ENCODE data around the gene MIS12. TPM values are rescaled to one million over a fixed set of nuclear protein-coding genes. Genes with fewer than 3 reads are reported as not detected.

Gene MIS12
- total RNA-seq, 1 experiment from 2014 or later: 22.5 TPM

DNA sequence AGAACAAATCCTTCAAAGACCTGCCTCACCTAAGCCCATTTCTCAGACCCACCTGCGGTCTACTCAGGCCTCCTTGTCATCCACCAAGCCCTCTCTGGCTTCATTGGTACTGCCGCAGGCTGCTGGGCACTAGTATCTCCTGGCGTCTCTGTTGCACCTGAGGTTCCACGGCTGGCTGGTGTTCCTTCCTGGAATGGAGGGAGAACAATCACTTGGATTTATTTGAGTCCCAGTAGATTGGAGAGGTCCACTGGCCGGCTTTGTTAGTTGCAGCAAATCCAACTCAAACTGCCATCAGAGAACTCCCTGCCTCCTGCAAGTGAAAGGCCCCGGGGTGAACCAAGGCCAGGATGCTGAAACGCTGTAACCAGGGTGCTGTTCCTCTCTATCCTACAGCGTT is 15.3 kb downstream of the MIS12 start:
- Histone ChIP-seq H3K9me3 (ENCODE audit: low read length) (no peaks in the 10 kb centered on the region), H3K27ac (ENCODE audit: low read length) (no peak overlapping the region), H3K36me3 (ENCODE audit: insufficient read depth, low read length) (no peaks in the 10 kb centered on the region), H3K4me1 (ENCODE audit: low read length) (no peaks in the 10 kb centered on the region), H3K27me3 (ENCODE audit: low read length) (no peaks in the 10 kb centered on the region), H2AFZ (ENCODE audit: low read length) (no peak overlapping the region), H3K4me3 (ENCODE audit: low read length) (no peak overlapping the region), H3K4me2 (ENCODE audit: low read depth, low read length, poor library complexity, severe bottlenecking) (no peak overlapping the region), H3K79me2 (ENCODE audit: low read length) (no peaks in the 10 kb centered on the region), H4K20me1 (ENCODE audit: insufficient read depth, low read depth, low read length) (no peaks in the 10 kb centered on the region), H3K9me2 (replicated peaks; ENCODE audit: insufficient read depth, low read length) (no peaks in the 10 kb centered on the region), H3K9ac (ENCODE audit: low read length) (no peak overlapping the region)
- DNase-seq: no peak

DNA sequence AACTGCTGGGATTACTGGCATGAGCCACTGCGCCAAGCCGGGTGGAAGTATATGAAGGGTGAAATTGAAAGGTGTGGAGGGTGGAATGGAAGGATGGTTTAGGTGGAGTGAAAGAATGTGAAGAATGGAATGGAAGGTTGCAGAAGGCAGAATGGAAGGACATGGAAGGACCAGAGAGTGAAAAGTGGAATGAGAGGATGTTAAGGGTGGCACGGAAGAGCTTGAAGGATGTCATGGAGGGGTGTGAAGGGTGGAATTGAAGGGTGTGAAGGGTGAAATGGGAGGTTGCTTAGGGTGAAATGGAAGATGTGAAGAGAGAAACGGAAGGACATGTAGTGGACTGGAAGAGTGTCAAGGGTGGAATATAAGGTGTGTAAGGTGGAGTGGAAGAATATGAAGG is 16.2 kb downstream of the MIS12 start:
- H3K4me1 ChIP-seq (ENCODE audit: low read length): no peaks in the 10 kb centered on the region
- H3K4me2 ChIP-seq (ENCODE audit: low read depth, low read length, poor library complexity, severe bottlenecking): no peak overlapping the region
- H3K27ac ChIP-seq (ENCODE audit: low read length): no peak overlapping the region
- H3K9ac ChIP-seq (ENCODE audit: low read length): no peak overlapping the region
- H4K20me1 ChIP-seq (ENCODE audit: insufficient read depth, low read depth, low read length): no peaks in the 10 kb centered on the region
- no peaks in the 10 kb centered on the region for H3K9me3 ChIP-seq (ENCODE audit: low read length)
- H3K4me3 ChIP-seq (ENCODE audit: low read length): no peak overlapping the region
- H3K36me3 ChIP-seq (ENCODE audit: insufficient read depth, low read length): no peaks in the 10 kb centered on the region
- H3K27me3 ChIP-seq (ENCODE audit: low read length): no peaks in the 10 kb centered on the region
- no peaks in the 10 kb centered on the region for H3K9me2 ChIP-seq (replicated peaks; ENCODE audit: insufficient read depth, low read length)
- DNase-seq: no peak
- H3K79me2 ChIP-seq (ENCODE audit: low read length): no peaks in the 10 kb centered on the region
- H2AFZ ChIP-seq (ENCODE audit: low read length): no peak overlapping the region

DNA sequence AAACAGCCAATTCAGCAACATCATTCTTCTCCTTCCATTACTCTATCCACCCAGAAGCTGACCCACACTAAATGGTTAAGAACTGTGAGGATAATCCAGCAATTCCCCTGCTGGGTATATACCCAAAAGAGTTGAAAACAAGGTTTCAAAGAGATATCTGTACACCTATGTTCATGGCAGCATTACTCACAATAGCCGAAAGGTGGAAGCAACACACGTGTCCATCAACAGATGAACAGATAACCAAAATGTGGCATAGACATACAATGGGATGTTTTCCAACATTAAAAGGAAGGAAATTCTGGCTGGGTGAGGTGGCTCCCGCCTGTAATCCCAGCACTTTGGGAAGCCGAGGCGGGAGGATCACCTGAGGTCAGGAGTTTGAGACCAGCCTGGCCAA is 19.9 kb downstream of the MIS12 start:
- no peak overlapping the region for H3K4me2 ChIP-seq (ENCODE audit: low read depth, low read length, poor library complexity, severe bottlenecking)
- no peaks in the 10 kb centered on the region for H4K20me1 ChIP-seq (ENCODE audit: insufficient read depth, low read depth, low read length)
- DNase-seq: no peak
- H3K4me3 ChIP-seq (ENCODE audit: low read length): no peak overlapping the region
- no peaks in the 10 kb centered on the region for H3K36me3 ChIP-seq (ENCODE audit: insufficient read depth, low read length)
- H3K27me3 ChIP-seq (ENCODE audit: low read length): no peaks in the 10 kb centered on the region
- H3K79me2 ChIP-seq (ENCODE audit: low read length): no peaks in the 10 kb centered on the region
- no peak overlapping the region for H3K9ac ChIP-seq (ENCODE audit: low read length)
- H3K27ac ChIP-seq (ENCODE audit: low read length): no peak overlapping the region
- no peaks in the 10 kb centered on the region for H3K9me2 ChIP-seq (replicated peaks; ENCODE audit: insufficient read depth, low read length)
- H2AFZ ChIP-seq (ENCODE audit: low read length): no peak overlapping the region
- no peaks in the 10 kb centered on the region for H3K4me1 ChIP-seq (ENCODE audit: low read length)
- H3K9me3 ChIP-seq (ENCODE audit: low read length): no peaks in the 10 kb centered on the region

DNA sequence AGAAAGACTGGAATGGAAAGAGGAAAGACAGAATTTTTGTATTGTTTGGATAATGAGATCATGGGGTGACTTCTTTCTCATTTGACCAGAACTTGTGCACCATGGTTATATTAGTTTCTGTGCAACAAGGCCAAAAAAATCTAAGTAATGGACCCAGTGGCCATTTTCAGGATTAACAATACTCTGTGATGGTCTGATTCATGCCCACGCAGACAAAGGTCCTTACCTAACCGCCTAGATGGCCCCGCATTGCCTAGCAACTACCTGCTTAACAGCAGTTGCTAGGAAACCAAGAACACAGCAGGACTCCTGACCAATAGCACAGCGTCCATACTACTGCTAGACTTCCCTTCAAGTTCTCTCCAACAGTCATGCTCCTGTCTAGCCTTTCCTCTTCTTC is 22.4 kb downstream of the MIS12 start:
- no peaks in the 10 kb centered on the region for H3K27me3 ChIP-seq (ENCODE audit: low read length)
- no peaks in the 10 kb centered on the region for H3K36me3 ChIP-seq (ENCODE audit: insufficient read depth, low read length)
- DNase-seq: no peak
- H3K9me3 ChIP-seq (ENCODE audit: low read length): no peaks in the 10 kb centered on the region
- H3K4me3 ChIP-seq (ENCODE audit: low read length): no peak overlapping the region
- no peaks in the 10 kb centered on the region for H3K9me2 ChIP-seq (replicated peaks; ENCODE audit: insufficient read depth, low read length)
- H3K4me1 ChIP-seq (ENCODE audit: low read length): no peaks in the 10 kb centered on the region
- H3K9ac ChIP-seq (ENCODE audit: low read length): no peak overlapping the region
- H3K79me2 ChIP-seq (ENCODE audit: low read length): no peaks in the 10 kb centered on the region
- no peak overlapping the region for H2AFZ ChIP-seq (ENCODE audit: low read length)
- H3K27ac ChIP-seq (ENCODE audit: low read length): no peak overlapping the region
- no peak overlapping the region for H3K4me2 ChIP-seq (ENCODE audit: low read depth, low read length, poor library complexity, severe bottlenecking)
- H4K20me1 ChIP-seq (ENCODE audit: insufficient read depth, low read depth, low read length): no peaks in the 10 kb centered on the region

DNA sequence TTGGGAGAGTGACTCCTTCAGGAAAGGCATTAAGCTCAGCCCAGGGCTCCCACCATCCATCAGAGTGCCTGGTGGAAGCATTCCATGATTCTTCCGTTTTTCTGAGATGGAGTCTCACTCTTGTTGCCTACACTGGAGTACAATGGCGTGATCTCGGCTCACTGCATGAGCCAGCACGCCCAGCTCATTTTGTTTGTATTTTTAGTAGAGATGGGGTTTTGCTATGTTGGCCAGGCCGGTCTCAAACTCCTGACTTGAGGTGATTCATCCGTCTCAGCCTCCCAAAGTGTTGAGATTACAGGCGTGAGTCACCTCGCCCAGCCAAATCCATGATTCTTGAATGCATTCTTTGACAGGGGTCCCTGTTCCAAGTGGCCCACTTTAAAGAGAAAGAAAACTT is 23.1 kb downstream of the MIS12 start:
- no peak for DNase-seq
- Histone ChIP-seq H3K4me3 (ENCODE audit: low read length) (no peak overlapping the region), H3K36me3 (ENCODE audit: insufficient read depth, low read length) (no peaks in the 10 kb centered on the region), H3K27ac (ENCODE audit: low read length) (no peak overlapping the region), H3K79me2 (ENCODE audit: low read length) (no peaks in the 10 kb centered on the region), H3K4me2 (ENCODE audit: low read depth, low read length, poor library complexity, severe bottlenecking) (no peak overlapping the region), H4K20me1 (ENCODE audit: insufficient read depth, low read depth, low read length) (no peaks in the 10 kb centered on the region), H3K27me3 (ENCODE audit: low read length) (no peaks in the 10 kb centered on the region), H3K9ac (ENCODE audit: low read length) (no peak overlapping the region), H3K4me1 (ENCODE audit: low read length) (no peaks in the 10 kb centered on the region), H3K9me2 (replicated peaks; ENCODE audit: insufficient read depth, low read length) (no peaks in the 10 kb centered on the region), H3K9me3 (ENCODE audit: low read length) (no peaks in the 10 kb centered on the region), H2AFZ (ENCODE audit: low read length) (no peak overlapping the region)

DNA sequence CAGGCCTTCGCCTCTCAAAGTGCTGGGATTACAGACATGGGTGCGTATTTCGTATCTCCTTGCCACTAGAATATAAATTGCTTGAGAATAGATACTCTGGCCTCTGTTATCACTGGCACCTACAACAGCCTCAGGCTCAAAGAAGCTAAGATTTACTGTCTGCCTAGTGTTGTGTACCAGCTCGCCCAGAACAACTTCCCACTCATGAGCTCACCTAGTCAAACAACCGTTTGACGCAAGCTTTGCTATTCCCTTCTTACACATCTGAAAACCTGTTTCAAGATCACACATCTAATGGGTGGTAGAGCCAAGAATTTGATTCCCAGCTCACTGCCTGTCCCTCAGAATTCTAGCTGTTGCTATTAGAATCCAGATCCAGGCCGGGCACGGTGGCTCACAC is 24.4 kb downstream of the MIS12 start:
- no peaks in the 10 kb centered on the region for H3K9me3 ChIP-seq (ENCODE audit: low read length)
- H3K27ac ChIP-seq (ENCODE audit: low read length): no peak overlapping the region
- H3K4me1 ChIP-seq (ENCODE audit: low read length): no peaks in the 10 kb centered on the region
- no peaks in the 10 kb centered on the region for H4K20me1 ChIP-seq (ENCODE audit: insufficient read depth, low read depth, low read length)
- H2AFZ ChIP-seq (ENCODE audit: low read length): no peak overlapping the region
- no peaks in the 10 kb centered on the region for H3K79me2 ChIP-seq (ENCODE audit: low read length)
- no peak overlapping the region for H3K4me2 ChIP-seq (ENCODE audit: low read depth, low read length, poor library complexity, severe bottlenecking)
- H3K9me2 ChIP-seq (replicated peaks; ENCODE audit: insufficient read depth, low read length): no peaks in the 10 kb centered on the region
- no peak for DNase-seq
- no peaks in the 10 kb centered on the region for H3K36me3 ChIP-seq (ENCODE audit: insufficient read depth, low read length)
- H3K27me3 ChIP-seq (ENCODE audit: low read length): no peaks in the 10 kb centered on the region
- H3K9ac ChIP-seq (ENCODE audit: low read length): no peak overlapping the region
- H3K4me3 ChIP-seq (ENCODE audit: low read length): no peak overlapping the region

GRCh38 chr17:5511401-5512225 is 25.2 kb downstream of the MIS12 start:
- Histone ChIP-seq H3K9me2 (replicated peaks; ENCODE audit: insufficient read depth, low read length) (no peaks in the 10 kb centered on the region), H3K27ac (ENCODE audit: low read length) (no peak overlapping the region), H4K20me1 (ENCODE audit: insufficient read depth, low read depth, low read length) (no peaks in the 10 kb centered on the region), H3K4me3 (ENCODE audit: low read length) (no peak overlapping the region), H2AFZ (ENCODE audit: low read length) (no peak overlapping the region), H3K9ac (ENCODE audit: low read length) (no peak overlapping the region), H3K4me1 (ENCODE audit: low read length) (no peaks in the 10 kb centered on the region), H3K9me3 (ENCODE audit: low read length) (no peaks in the 10 kb centered on the region), H3K27me3 (ENCODE audit: low read length) (no peaks in the 10 kb centered on the region), H3K36me3 (ENCODE audit: insufficient read depth, low read length) (no peaks in the 10 kb centered on the region), H3K4me2 (ENCODE audit: low read depth, low read length, poor library complexity, severe bottlenecking) (no peak overlapping the region), H3K79me2 (ENCODE audit: low read length) (no peaks in the 10 kb centered on the region)
- DNase-seq: no peak

GRCh38 chr17:5513628-5514027 is 27.3 kb downstream of the MIS12 start:
- H3K79me2 ChIP-seq (ENCODE audit: low read length): no peaks in the 10 kb centered on the region
- H3K27me3 ChIP-seq (ENCODE audit: low read length): no peaks in the 10 kb centered on the region
- H3K9ac ChIP-seq (ENCODE audit: low read length): no peak overlapping the region
- H3K4me1 ChIP-seq (ENCODE audit: low read length): no peaks in the 10 kb centered on the region
- H3K9me2 ChIP-seq (replicated peaks; ENCODE audit: insufficient read depth, low read length): no peaks in the 10 kb centered on the region
- no peak for DNase-seq
- H3K4me2 ChIP-seq (ENCODE audit: low read depth, low read length, poor library complexity, severe bottlenecking): no peak overlapping the region
- no peak overlapping the region for H3K27ac ChIP-seq (ENCODE audit: low read length)
- no peaks in the 10 kb centered on the region for H3K9me3 ChIP-seq (ENCODE audit: low read length)
- no peaks in the 10 kb centered on the region for H3K36me3 ChIP-seq (ENCODE audit: insufficient read depth, low read length)
- no peak overlapping the region for H2AFZ ChIP-seq (ENCODE audit: low read length)
- H3K4me3 ChIP-seq (ENCODE audit: low read length): no peak overlapping the region
- no peaks in the 10 kb centered on the region for H4K20me1 ChIP-seq (ENCODE audit: insufficient read depth, low read depth, low read length)

Measured in Karpas-422 (cell line).